OCI-LY7 (cell line): ENCODE measurements around the gene CXCL16.

Experiments
- EZH2phosphoT487 ChIP-seq: fragments of 200-600 bp; sonication (generic); IDR thresholded peaks from 2 replicates; pipeline ENCODE4 v1.6.1; 2018; ENCODE audit warnings: low read depth, borderline replicate concordance, mild to moderate bottlenecking, mixed run types, antibody characterized with exemption, low read length, moderate library complexity, mixed read lengths
- TF ChIP-seq, protein P1 (sequence below): fragments of 200-600 bp; sonication (generic); conservative IDR thresholded peaks from 2 replicates; pipeline ENCODE4 v1.5.1; 2014; ENCODE audit warnings: mild to moderate bottlenecking, antibody characterized with exemption, low read length, moderate library complexity, mixed read lengths

DNA sequence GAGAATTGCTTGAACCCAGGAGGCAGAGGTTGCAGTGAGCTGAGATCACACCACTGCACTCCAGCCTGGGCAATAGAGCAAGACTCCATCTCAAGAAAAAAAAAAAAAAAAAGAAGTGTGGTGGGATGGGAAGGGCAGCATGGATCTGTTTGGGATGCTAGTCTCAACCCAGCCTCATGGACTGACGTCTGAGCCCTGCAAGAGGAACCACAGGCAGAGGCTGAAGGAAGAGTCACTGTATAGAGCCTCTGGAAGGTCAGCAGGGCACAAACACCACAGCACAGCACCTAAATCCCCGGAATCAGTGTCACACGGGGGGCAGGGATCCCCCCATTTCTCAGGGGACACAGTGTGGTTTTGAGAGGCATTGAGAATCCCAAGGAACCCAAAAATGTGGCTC is 10.9 kb upstream of the CXCL16 start:
- TF ChIP-seq, protein P1, sequence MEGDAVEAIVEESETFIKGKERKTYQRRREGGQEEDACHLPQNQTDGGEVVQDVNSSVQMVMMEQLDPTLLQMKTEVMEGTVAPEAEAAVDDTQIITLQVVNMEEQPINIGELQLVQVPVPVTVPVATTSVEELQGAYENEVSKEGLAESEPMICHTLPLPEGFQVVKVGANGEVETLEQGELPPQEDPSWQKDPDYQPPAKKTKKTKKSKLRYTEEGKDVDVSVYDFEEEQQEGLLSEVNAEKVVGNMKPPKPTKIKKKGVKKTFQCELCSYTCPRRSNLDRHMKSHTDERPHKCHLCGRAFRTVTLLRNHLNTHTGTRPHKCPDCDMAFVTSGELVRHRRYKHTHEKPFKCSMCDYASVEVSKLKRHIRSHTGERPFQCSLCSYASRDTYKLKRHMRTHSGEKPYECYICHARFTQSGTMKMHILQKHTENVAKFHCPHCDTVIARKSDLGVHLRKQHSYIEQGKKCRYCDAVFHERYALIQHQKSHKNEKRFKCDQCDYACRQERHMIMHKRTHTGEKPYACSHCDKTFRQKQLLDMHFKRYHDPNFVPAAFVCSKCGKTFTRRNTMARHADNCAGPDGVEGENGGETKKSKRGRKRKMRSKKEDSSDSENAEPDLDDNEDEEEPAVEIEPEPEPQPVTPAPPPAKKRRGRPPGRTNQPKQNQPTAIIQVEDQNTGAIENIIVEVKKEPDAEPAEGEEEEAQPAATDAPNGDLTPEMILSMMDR, result no peak
- no peak for TF ChIP-seq EZH2phosphoT487
